NCI-H82 treated with DMSO at 0.1 percent for 48 hours (cell line): ENCODE measurements around the gene FGA.

ENCODE experiments used
- DNase-seq: peaks from one replicate; lab custom pipeline; 2025; ENCODE audit not compliant: unreplicated experiment; lab: John Stamatoyannopoulos, UW

The FGA gene

GRCh38 chr4:154542271-154542879 lies 48.2 kb downstream of the FGA start:
- DNase-seq = no peak
